H1 (cell line): ENCODE data around the gene MXRA7. TPM values are rescaled to one million over a fixed set of nuclear protein-coding genes. Genes with fewer than 3 reads are reported as not detected.

Experiments used
- CTCF ChIA-PET: fragments of 300-600 bp; sonication (Branson Sonifier 250); formaldehyde crosslinking; loops from one replicate; lab custom pipeline; 2021; ENCODE audit not compliant: partially characterized antibody; lab: Charles Lee
- POLR2A ChIA-PET: fragments of 300-600 bp; sonication (Branson Sonifier 250); formaldehyde crosslinking; loops from one replicate; lab custom pipeline; 2021; ENCODE audit warnings: inconsistent platforms; ENCODE audit not compliant: partially characterized antibody; lab: Charles Lee
- DNase-seq, 2 experiments: peaks; one replicate each; pipeline versions ENCODE4 v3.0.0 to v3.0.0-alpha.2; 2010 to 2022; ENCODE audit warnings: low spot score in 2 of 2, low read depth in 1 of 2, mixed read lengths in 1 of 2
- FAIRE-seq: peaks from 2 replicates; lab custom pipeline; 2011; peaks lifted over from hg19 to GRCh38; lab: Jason Lieb, UNC
- H2AFZ ChIP-seq: 2 replicates; pipeline ENCODE4 v1.8.1; 2012; ENCODE audit warnings: low read length, inconsistent platforms
- H2AK5ac ChIP-seq: 2 replicates; pipeline ENCODE4 v1.6.1; 2013; ENCODE audit warnings: low read depth, low read length
- H2BK120ac ChIP-seq: replicated peaks from 2 replicates; pipeline ENCODE3; 2013; ENCODE audit warnings: low read depth, low read length, inconsistent platforms
- H2BK12ac ChIP-seq: 2 replicates; pipeline ENCODE4 v1.6.1; 2013; ENCODE audit warnings: low read depth, low read length
- H2BK15ac ChIP-seq: 2 replicates; pipeline ENCODE4 v1.6.1; 2013; ENCODE audit warnings: low read length
- H2BK20ac ChIP-seq: 2 replicates; pipeline ENCODE4 v1.6.1; 2013; ENCODE audit warnings: low read length
- H2BK5ac ChIP-seq: 2 replicates; pipeline ENCODE4 v1.6.1; 2013; ENCODE audit warnings: low read depth, low read length
- H3K14ac ChIP-seq: 2 replicates; pipeline ENCODE4 v1.6.1; 2013; ENCODE audit warnings: inconsistent platforms; ENCODE audit not compliant: insufficient read length
- H3K18ac ChIP-seq: 2 replicates; pipeline ENCODE4 v1.6.1; 2013; ENCODE audit warnings: low read length; ENCODE audit errors: extremely low read depth
- H3K23ac ChIP-seq: 2 replicates; pipeline ENCODE4 v1.6.1; 2013; ENCODE audit warnings: inconsistent platforms; ENCODE audit not compliant: insufficient read length
- H3K23me2 ChIP-seq: 2 replicates; pipeline ENCODE4 v1.6.1; 2013; ENCODE audit warnings: low read depth, low read length
- H3K27ac ChIP-seq: 2 replicates; pipeline ENCODE4 v1.6.1; 2011; ENCODE audit warnings: low read depth, low read length, inconsistent platforms
- H3K27me3 ChIP-seq, 4 experiments: replicated peaks in 1 of 4; 1 replicate in 1 of 4; 2 replicates in 3 of 4; pipeline versions ENCODE4 v1.6.1 to v1.8.1; 2011 to 2013; ENCODE audit warnings: low read length in 3 of 4, mild to moderate bottlenecking in 3 of 4, inconsistent platforms in 2 of 4, mixed read lengths in 2 of 4, moderate library complexity in 1 of 4; ENCODE audit not compliant: control insufficient read depth in 3 of 4, insufficient read depth in 3 of 4; ENCODE audit errors: extremely low read depth in 1 of 4
- H3K36me3 ChIP-seq, 4 experiments: 2 replicates each; pipeline versions ENCODE4 v1.6.1 to v1.8.1; 2011 to 2013; ENCODE audit warnings: mild to moderate bottlenecking in 4 of 4, low read length in 3 of 4, moderate library complexity in 2 of 4, control low read depth in 1 of 4, inconsistent platforms in 1 of 4; ENCODE audit not compliant: insufficient read depth in 4 of 4, control insufficient read depth in 2 of 4
- H3K4ac ChIP-seq: replicated peaks from 2 replicates; pipeline ENCODE3; 2013; ENCODE audit warnings: low read length, low read depth, mixed read lengths, inconsistent platforms; ENCODE audit not compliant: insufficient read length
- H3K4me1 ChIP-seq, 4 experiments: replicated peaks in 1 of 4; 1 replicate in 1 of 4; 2 replicates in 3 of 4; pipeline versions ENCODE4 v1.6.1 to v1.8.1; 2011 to 2013; ENCODE audit warnings: low read length in 3 of 4, inconsistent platforms in 2 of 4, mixed read lengths in 1 of 4; ENCODE audit not compliant: insufficient read depth in 4 of 4, control insufficient read depth in 3 of 4
- H3K4me2 ChIP-seq, 2 experiments: 2 replicates each; pipeline versions ENCODE4 v1.6.1 to v1.8.1; 2011 to 2013; ENCODE audit warnings: low read depth in 2 of 2, low read length in 2 of 2, control low read depth in 1 of 2, inconsistent platforms in 1 of 2, mild to moderate bottlenecking in 1 of 2; ENCODE audit not compliant: insufficient read depth in 1 of 2
- H3K4me3 ChIP-seq, 4 experiments: fragments of 200-600, 300-600 bp in 1 of 4; sonication (generic), shearing (Covaris generic), sonication (Bioruptor Twin) in 1 of 4; 2 replicates each; pipeline versions ENCODE4 v1.5.1 to v1.8.1; 2011 to 2016; ENCODE audit warnings: low read length in 4 of 4, low read depth in 3 of 4, control low read depth in 2 of 4, inconsistent platforms in 2 of 4, mild to moderate bottlenecking in 2 of 4, mixed read lengths in 1 of 4, moderate library complexity in 1 of 4; ENCODE audit not compliant: insufficient read depth in 2 of 4; ENCODE audit errors: extremely low read depth in 1 of 4
- H3K56ac ChIP-seq: replicated peaks from 2 replicates; pipeline ENCODE3; 2013; ENCODE audit warnings: low read depth, mild to moderate bottlenecking, mixed read lengths, low read length, inconsistent platforms; ENCODE audit not compliant: insufficient read length
- H3K79me1 ChIP-seq: 2 replicates; pipeline ENCODE4 v1.6.1; 2013; ENCODE audit warnings: low read depth, low read length, control low read depth
- H3K79me2 ChIP-seq, 2 experiments: 2 replicates each; pipeline versions ENCODE4 v1.6.1 to v1.8.1; 2012 to 2013; ENCODE audit warnings: low read length in 2 of 2, mild to moderate bottlenecking in 2 of 2, inconsistent platforms in 1 of 2; ENCODE audit not compliant: insufficient read depth in 2 of 2, control insufficient read depth in 1 of 2
- H3K9ac ChIP-seq, 4 experiments: replicated peaks in 1 of 4; 1 replicate in 1 of 4; 2 replicates in 3 of 4; pipeline versions ENCODE4 v1.6.1 to v1.8.1; 2011 to 2013; ENCODE audit warnings: low read depth in 3 of 4, low read length in 3 of 4, control low read depth in 2 of 4, mild to moderate bottlenecking in 2 of 4, moderate library complexity in 2 of 4, inconsistent platforms in 1 of 4; ENCODE audit errors: extremely low read depth in 1 of 4
- H3K9me3 ChIP-seq, 2 experiments: 2 replicates each; pipeline versions ENCODE4 v1.6.1 to v1.8.1; 2012 to 2013; ENCODE audit warnings: mild to moderate bottlenecking in 2 of 2, moderate library complexity in 2 of 2, control low read depth in 1 of 2, inconsistent platforms in 1 of 2, low read depth in 1 of 2, low read length in 1 of 2, mixed read lengths in 1 of 2; ENCODE audit not compliant: insufficient read depth in 2 of 2
- H4K20me1 ChIP-seq, 2 experiments: replicated peaks in 1 of 2; 2 replicates each; pipeline versions ENCODE3 to v1.8.1; 2011 to 2013; ENCODE audit warnings: inconsistent platforms in 2 of 2, low read length in 2 of 2, mild to moderate bottlenecking in 1 of 2; ENCODE audit not compliant: insufficient read depth in 2 of 2, control insufficient read depth in 1 of 2
- H4K5ac ChIP-seq: 2 replicates; pipeline ENCODE4 v1.6.1; 2013; ENCODE audit warnings: low read length, low read depth, mixed read lengths, inconsistent platforms; ENCODE audit not compliant: insufficient read length
- H4K8ac ChIP-seq: 2 replicates; pipeline ENCODE4 v1.8.0; 2013; ENCODE audit warnings: mild to moderate bottlenecking, moderate library complexity, low read length, inconsistent platforms; ENCODE audit not compliant: insufficient read depth; ENCODE audit errors: extremely low read depth
- H4K91ac ChIP-seq: replicated peaks from 2 replicates; pipeline ENCODE3; 2013; ENCODE audit warnings: low read length, mixed read lengths, inconsistent platforms; ENCODE audit not compliant: insufficient read length
- BCL11A ChIP-seq, 2 experiments: IDR thresholded peaks; one replicate each; pipeline ENCODE4 v1.6.1; 2011; ENCODE audit warnings: low read depth in 2 of 2, low read length in 2 of 2, mild to moderate bottlenecking in 2 of 2
- POLR2A ChIP-seq, 2 experiments: IDR thresholded peaks; 1 replicate in 1 of 2; 2 replicates in 1 of 2; pipeline ENCODE4 v1.6.1; 2011; ENCODE audit warnings: low read depth in 2 of 2, low read length in 2 of 2, mild to moderate bottlenecking in 2 of 2; ENCODE audit errors: control extremely low read depth in 1 of 2
- POLR2AphosphoS5 ChIP-seq: IDR thresholded peaks from 2 replicates; pipeline ENCODE4 v1.6.1; 2011; ENCODE audit warnings: low read depth, low read length
- SP1 ChIP-seq: IDR thresholded peaks from 2 replicates; pipeline ENCODE4 v1.6.1; 2011; ENCODE audit warnings: low read depth, low read length
- TCF12 ChIP-seq: IDR thresholded peaks from 2 replicates; pipeline ENCODE4 v1.6.1; 2011; ENCODE audit warnings: low read depth, mild to moderate bottlenecking, low read length
- WGBS, 2 experiments: shearing (Covaris generic) in 1 of 2; methylation state at CpG; one replicate each; pipeline versions ENCODE4 v1.1.6 to v1.1.7; 2013 to 2015; ENCODE audit warnings: low lambda C conversion rate in 2 of 2, mixed read lengths in 2 of 2, inconsistent platforms in 1 of 2, low coverage in 1 of 2, missing lambda C conversion rate in 1 of 2; ENCODE audit not compliant: insufficient replicate concordance in 2 of 2, insufficient coverage in 1 of 2, insufficient read length in 1 of 2; ENCODE audit errors: extremely low coverage in 1 of 2, missing lambda C conversion rate in 1 of 2; 5-methylcytosine and 5-hydroxymethylcytosine counted together
- polyA plus RNA-seq, 7 experiments: library from polyadenylated mRNA; depleted of rRNA in 3 of 7; stranded (reverse) in 5 of 7; unstranded in 2 of 7; fragments of >200 nt in 5 of 7; fragments of 200-250 nt in 2 of 7; gene quantifications; 1 replicate in 5 of 7; 2 replicates in 1 of 7; 4 replicates in 1 of 7; pipeline versions ENCODE4 v1.2.1 to v1.2.3, GENCODE V29; 2011 to 2013; ENCODE audit warnings: missing spikeins in 2 of 7, mixed read lengths in 2 of 7
- total RNA-seq: library from RNA; stranded (reverse); fragmentation: NEBNext Ultra II Directional; extraction: Animal tissue kit (Norgen Biotek cat#: 25700); gene quantifications from 2 replicates; pipeline ENCODE4 v1.2.1, GENCODE V29; 2021
- TF ChIP-seq, protein P1 (sequence below): IDR thresholded peaks from 2 replicates; pipeline ENCODE4 v1.6.1; 2012; ENCODE audit warnings: inconsistent platforms

MXRA7 gene
- total and polyA plus RNA-seq, 2 of the 8 experiments (the other 6 are each of a cell fraction or from before 2014, with no cell fraction given) = 17.8 to 26.6 TPM

DNA sequence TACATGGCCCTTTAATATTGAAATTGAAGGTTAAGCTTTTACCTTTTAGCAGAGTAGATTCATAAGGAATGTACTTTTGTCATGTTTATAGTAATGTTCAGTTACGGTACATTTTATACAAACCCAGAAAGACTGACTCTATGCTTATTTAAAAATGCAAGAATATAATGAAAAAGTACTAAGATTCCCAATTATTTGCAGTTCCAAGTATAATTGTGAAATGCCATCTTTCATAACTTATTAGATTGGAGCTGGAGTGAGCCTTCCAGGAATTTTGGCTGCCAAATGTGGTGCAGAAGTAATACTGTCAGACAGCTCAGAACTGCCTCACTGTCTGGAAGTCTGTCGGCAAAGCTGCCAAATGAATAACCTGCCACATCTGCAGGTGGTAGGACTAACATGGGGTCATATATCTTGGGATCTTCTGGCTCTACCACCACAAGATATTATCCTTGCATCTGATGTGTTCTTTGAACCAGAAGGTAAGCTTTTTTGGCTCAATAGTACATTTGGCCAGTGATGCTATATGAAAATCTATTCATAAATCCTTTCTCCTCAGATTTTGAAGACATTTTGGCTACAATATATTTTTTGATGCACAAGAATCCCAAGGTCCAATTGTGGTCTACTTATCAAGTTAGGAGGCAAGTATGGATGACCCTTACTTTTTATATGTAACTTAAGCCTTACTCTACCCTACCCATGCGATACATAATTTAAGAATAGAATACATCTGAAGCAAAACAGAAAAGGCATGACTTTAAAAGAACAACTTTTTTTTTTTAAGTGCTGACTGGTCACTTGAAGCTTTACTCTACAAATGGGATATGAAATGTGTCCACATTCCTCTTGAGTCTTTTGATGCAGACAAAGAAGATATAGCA is 22.2 kb upstream of the MXRA7 start:
- H3K18ac ChIP-seq = no peak overlapping the region
- peaks cover 6% of the 10 kb centered on the region for H3K79me1 ChIP-seq
- peaks cover 17 to 51% (median 36%) of the 10 kb centered on the region in 4 experiments for H3K36me3 ChIP-seq
- H3K23ac ChIP-seq = no peak overlapping the region
- no peak overlapping the region for H2AK5ac ChIP-seq
- no peak overlapping the region for H4K5ac ChIP-seq
- H4K8ac ChIP-seq = no peak overlapping the region
- no peak overlapping the region for H2AFZ ChIP-seq
- H3K9me3 ChIP-seq = no peaks in the 10 kb centered on the region
- H3K27me3 ChIP-seq = no peaks in the 10 kb centered on the region
- no peak overlapping the region for H3K56ac ChIP-seq
- no peak overlapping the region for H2BK5ac ChIP-seq
- no peak overlapping the region for H2BK15ac ChIP-seq
- no peak overlapping the region for H2BK12ac ChIP-seq
- POLR2A ChIA-PET = interaction anchor here (0.6 to 9.2 kb wide), 24 partner anchors 7 to 850 kb away, joined by 3 to 181 read pairs (median 3); partner anchors contain the start of genes JMJD6, METTL23 and PRCD
- peaks cover 0 to 8% (median 4%) of the 10 kb centered on the region in 4 experiments; a peak in 4 of 7 replicates for H3K4me1 ChIP-seq
- no peak overlapping the region for H2BK120ac ChIP-seq
- H3K4me2 ChIP-seq = peak overlapping the region; percentile 2 to 72; a peak in 2 of 4 replicates
- H2BK20ac ChIP-seq = no peak overlapping the region
- no peak overlapping the region for H3K14ac ChIP-seq
- H4K20me1 ChIP-seq = peaks cover 17 to 18% of the 10 kb centered on the region in 2 experiments
- CTCF ChIA-PET = interaction anchor here (0.9 to 1.2 kb wide), 2 partner anchors 62 to 78 kb away, joined by 3 read pairs; no protein-coding TSS in a partner anchor
- no peak overlapping the region for H3K9ac ChIP-seq
- H3K4ac ChIP-seq = no peak overlapping the region
- 85% methylated on average over 3 of the region's 3 CpGs; no CpG with 5 or more reads in 1 of the 2 experiments for WGBS, 2 experiments
- peaks cover 5% of the 10 kb centered on the region; the same call in 1 of the 2 replicates for H3K23me2 ChIP-seq
- no peak for FAIRE-seq
- no peak overlapping the region for H3K27ac ChIP-seq
- H4K91ac ChIP-seq = no peak overlapping the region
- DNase-seq = no peak
- peaks cover 16 to 60% of the 10 kb centered on the region in 2 experiments for H3K79me2 ChIP-seq
- H3K4me3 ChIP-seq = peak overlapping the region in 1 of 4 experiments; percentile 99; a peak in 2 of 8 replicates
- TF ChIP-seq POLR2A (IDR thresholded peaks at IDR 0.05; ENCODE audit: control extremely low read depth in 1 of 2, low read depth in 2 of 2, low read length in 2 of 2) (peak; percentile 74 to 79), TCF12 (no peak), POLR2AphosphoS5 (peak; percentile 92), SP1 (no peak), BCL11A (IDR thresholded peaks at IDR 0.05; ENCODE audit: low read depth in 2 of 2, low read length in 2 of 2) (no peak)
- TF ChIP-seq, protein P1, sequence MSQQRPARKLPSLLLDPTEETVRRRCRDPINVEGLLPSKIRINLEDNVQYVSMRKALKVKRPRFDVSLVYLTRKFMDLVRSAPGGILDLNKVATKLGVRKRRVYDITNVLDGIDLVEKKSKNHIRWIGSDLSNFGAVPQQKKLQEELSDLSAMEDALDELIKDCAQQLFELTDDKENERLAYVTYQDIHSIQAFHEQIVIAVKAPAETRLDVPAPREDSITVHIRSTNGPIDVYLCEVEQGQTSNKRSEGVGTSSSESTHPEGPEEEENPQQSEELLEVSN = no peak
